HepG2 (cell line): ENCODE data around the gene EPHA4. TPM values are rescaled to one million over a fixed set of nuclear protein-coding genes. Genes with fewer than 3 reads are reported as not detected.

Experiments
- ATAC-seq: fragments of 200-7000 bp; cut with Tn5 transposase; 3 replicates; pipeline ENCODE4 v1.9.1; 2020; ENCODE audit warnings: mild to moderate bottlenecking, moderate library complexity
- BruUV-seq: library from RNA; stranded (reverse); fragments of 400-500 nt; replicated peaks from 2 replicates; lab custom pipeline; 2021; lab: Mats Ljungman, UMichigan
- CTCF ChIA-PET: fragments of 300-600 bp; formaldehyde crosslinking; extraction: SDS; loops from one replicate; lab custom pipeline; 2021; ENCODE audit warnings: low total read pairs, inconsistent platforms, low intra/inter-chr PET ratio; lab: Yijun Ruan, JAX
- POLR2A ChIA-PET: fragments of 350-600 bp; sonication (Branson Sonifier 250); formaldehyde crosslinking; loops from one replicate; lab custom pipeline; 2020; ENCODE audit warnings: antibody characterized with exemption, inconsistent platforms; lab: Yijun Ruan, JAX
- DNase-seq: peaks from one replicate; pipeline ENCODE4 v3.0.0-alpha.2; 2015; ENCODE audit warnings: low spot score
- FAIRE-seq: peaks from 3 replicates; lab custom pipeline; 2011; peaks lifted over from hg19 to GRCh38; lab: Jason Lieb, UNC
- H2AFZ ChIP-seq: one replicate; pipeline ENCODE4 v1.6.1; 2011; ENCODE audit warnings: low read length, inconsistent platforms
- H3K27ac ChIP-seq: fragments of 300-600 bp; 3 replicates; pipeline ENCODE4 v1.8.0; 2011; ENCODE audit warnings: mixed run types, mild to moderate bottlenecking, mixed read lengths, low read length, inconsistent platforms; ENCODE audit not compliant: insufficient read depth; ENCODE audit errors: extremely low read length
- H3K27me3 ChIP-seq, 2 experiments: fragments of 200-600 bp in 1 of 2; 2 replicates in 1 of 2; 3 replicates in 1 of 2; pipeline versions ENCODE4 v1.6.0 to v1.8.0; 2011; ENCODE audit warnings: low read length in 2 of 2, mild to moderate bottlenecking in 2 of 2, moderate library complexity in 2 of 2, inconsistent platforms in 1 of 2; ENCODE audit not compliant: insufficient read depth in 2 of 2, control insufficient read depth in 1 of 2
- H3K36me3 ChIP-seq, 2 experiments: fragments of 200-600 bp in 1 of 2; replicated peaks in 1 of 2; 2 replicates in 1 of 2; 3 replicates in 1 of 2; pipeline versions ENCODE4 v1.5.1 to v1.8.0; 2011; ENCODE audit warnings: low read length in 2 of 2, inconsistent platforms in 1 of 2; ENCODE audit not compliant: insufficient read depth in 2 of 2, control insufficient read depth in 1 of 2
- H3K4me1 ChIP-seq: 2 replicates; pipeline ENCODE4 v1.5.1; 2012; ENCODE audit warnings: low read length, inconsistent platforms; ENCODE audit not compliant: insufficient read depth
- H3K4me2 ChIP-seq: 2 replicates; pipeline ENCODE4 v1.6.0; 2011; ENCODE audit warnings: low read depth, low read length, inconsistent platforms
- H3K4me3 ChIP-seq, 3 experiments: fragments of 200-600 bp in 1 of 3; sonication (generic), shearing (Covaris generic) in 1 of 3; replicated peaks in 1 of 3; 2 replicates each; pipeline ENCODE4 v1.5.1; 2011 to 2016; ENCODE audit warnings: low read length in 3 of 3, inconsistent platforms in 2 of 3, low read depth in 2 of 3, mild to moderate bottlenecking in 2 of 3, control low read depth in 1 of 3, mixed read lengths in 1 of 3; ENCODE audit not compliant: insufficient read depth in 1 of 3
- H3K79me2 ChIP-seq: one replicate; pipeline ENCODE4 v1.6.1; 2011; ENCODE audit warnings: low read length, inconsistent platforms; ENCODE audit not compliant: insufficient read depth
- H3K9ac ChIP-seq: 2 replicates; pipeline ENCODE4 v1.6.0; 2011; ENCODE audit warnings: mild to moderate bottlenecking, low read depth, low read length, inconsistent platforms; ENCODE audit not compliant: insufficient read depth
- H3K9me3 ChIP-seq: 2 replicates; pipeline ENCODE4 v1.5.1; 2012; ENCODE audit warnings: mild to moderate bottlenecking, low read length
- H4K20me1 ChIP-seq: 2 replicates; pipeline ENCODE4 v1.6.0; 2011; ENCODE audit warnings: inconsistent platforms, mild to moderate bottlenecking, low read length, moderate library complexity; ENCODE audit not compliant: insufficient read depth
- ATF6 ChIP-seq: sonication (generic); formaldehyde crosslinking; conservative IDR thresholded peaks from 2 replicates; pipeline ENCODE4 v1.4.0; 2020; ENCODE audit warnings: missing genetic modification reagents
- GMEB1 ChIP-seq: sonication (generic); formaldehyde crosslinking; IDR thresholded peaks from 2 replicates; pipeline ENCODE4 v1.5.1; 2020; ENCODE audit warnings: missing genetic modification reagents, mild to moderate bottlenecking, borderline replicate concordance
- NFIC ChIP-seq: IDR thresholded peaks from 2 replicates; pipeline ENCODE4 v1.6.1; 2012; ENCODE audit warnings: mild to moderate bottlenecking, low read length, inconsistent platforms
- SKI ChIP-seq: fragments of 450-650 bp; IDR thresholded peaks from one replicate; pipeline ENCODE4 v1.6.1; 2018; ENCODE audit warnings: mild to moderate bottlenecking; ENCODE audit not compliant: partially characterized antibody
- WIZ ChIP-seq: sonication (generic); formaldehyde crosslinking; IDR thresholded peaks from 2 replicates; pipeline ENCODE4 v1.5.1; 2020; ENCODE audit warnings: mild to moderate bottlenecking, missing genetic modification reagents
- ZFP36L1 ChIP-seq: sonication (generic); formaldehyde crosslinking; IDR thresholded peaks from 2 replicates; pipeline ENCODE4 v1.8.0; 2022; ENCODE audit warnings: mild to moderate bottlenecking, missing genetic modification reagents, moderate library complexity
- ZNF547 ChIP-seq: sonication (generic); formaldehyde crosslinking; IDR thresholded peaks from 2 replicates; pipeline ENCODE4 v1.5.1; 2020; ENCODE audit warnings: mild to moderate bottlenecking, missing genetic modification reagents
- WGBS: methylation state at CpG from one replicate; pipeline ENCODE4 v1.1.6; 2017; ENCODE audit warnings: low lambda C conversion rate; 5-methylcytosine and 5-hydroxymethylcytosine counted together
- in situ Hi-C: cut with HindIII; loops from 2 replicates; pipeline ENCODE4 v1.10.0; 2017; ENCODE audit warnings: low pct_unique_long_range_greater_than_20kb; ENCODE audit not compliant: extremely low pct_ligation_motif_present
- intact Hi-C: fragments of 100-400 bp; cut with micrococcal nuclease; formaldehyde crosslinking; loops from one replicate; pipeline ENCODE4 v1.10.0; 2022; ENCODE audit not compliant: unreplicated experiment
- polyA plus RNA-seq, 8 experiments: library from polyadenylated mRNA; depleted of rRNA in 3 of 8; stranded (reverse) in 7 of 8; unstranded in 1 of 8; fragments of >200 nt; fragmentation: Illumina TruSeq in 4 of 8; extraction: Trizol in 4 of 8; gene quantifications; 2 replicates each; pipeline versions ENCODE4 v1.2.1 to v1.2.3, GENCODE V29; 2011 to 2016; ENCODE audit warnings: low read depth in 4 of 8, missing spikeins in 1 of 8, mixed read lengths in 1 of 8; ENCODE audit not compliant: insufficient read depth in 1 of 8
- total RNA-seq, 5 experiments: library from RNA; depleted of rRNA; stranded (reverse); fragments of >200 nt; fragmentation: Illumina TruSeq; extraction: Trizol; gene quantifications; 2 replicates each; pipeline ENCODE4 v1.2.3, GENCODE V29; 2016; ENCODE audit warnings: low read depth in 1 of 5
- TF ChIP-seq, protein P1 (sequence below): sonication (generic); formaldehyde crosslinking; IDR thresholded peaks from 2 replicates; pipeline ENCODE4 v1.5.0; 2020; ENCODE audit warnings: missing genetic modification reagents, mild to moderate bottlenecking, borderline replicate concordance
- TF ChIP-seq, protein P2 (sequence below), 2 experiments: sonication (generic) in 1 of 2; formaldehyde crosslinking in 1 of 2; IDR thresholded peaks; 2 replicates each; pipeline versions ENCODE4 v1.4.0 to v1.6.1; 2018 to 2020; ENCODE audit warnings: missing genetic modification reagents in 2 of 2, borderline replicate concordance in 1 of 2, low read depth in 1 of 2, mild to moderate bottlenecking in 1 of 2, missing biosample characterization in 1 of 2

The EPHA4 gene
- total and polyA plus RNA-seq, 2 of the 13 experiments (the other 11 are each of a cell fraction or from before 2014, with no cell fraction given): not detected

GRCh38 chr2:221504905-221505304 lies 67.2 kb downstream of the EPHA4 start:
- ATAC-seq: no peak
- no peaks in the 10 kb centered on the region for H3K36me3 ChIP-seq
- in situ Hi-C loops (no loop called here), intact Hi-C loops (no loop called here)
- no peak for TF ChIP-seq ATF6 (CRISPR knock-in tag)
- no peak for FAIRE-seq
- H3K9ac ChIP-seq: no peak overlapping the region
- no peak for DNase-seq
- H3K9me3 ChIP-seq: no peaks in the 10 kb centered on the region
- H3K4me2 ChIP-seq: no peak overlapping the region
- no TSS peak for BruUV-seq
- H3K27ac ChIP-seq: no peak overlapping the region
- H3K4me1 ChIP-seq: no peaks in the 10 kb centered on the region
- no peak overlapping the region for H2AFZ ChIP-seq
- H3K4me3 ChIP-seq: no peak overlapping the region
- WGBS: 77% methylated on average over 1 of the region's 1 CpG
- ChIA-PET CTCF (no interaction called here), POLR2A (no interaction called here)
- H4K20me1 ChIP-seq: no peaks in the 10 kb centered on the region
- H3K79me2 ChIP-seq: no peaks in the 10 kb centered on the region
- H3K27me3 ChIP-seq: no peaks in the 10 kb centered on the region

GRCh38 chr2:221503965-221504364 lies 68.1 kb downstream of the EPHA4 start:
- Histone ChIP-seq H4K20me1 (no peaks in the 10 kb centered on the region), H3K27ac (no peak overlapping the region), H3K79me2 (no peaks in the 10 kb centered on the region), H3K9ac (no peak overlapping the region), H3K4me2 (no peak overlapping the region), H3K4me3 (no peak overlapping the region), H3K36me3 (no peaks in the 10 kb centered on the region), H3K27me3 (no peaks in the 10 kb centered on the region), H2AFZ (no peak overlapping the region), H3K9me3 (no peaks in the 10 kb centered on the region), H3K4me1 (no peaks in the 10 kb centered on the region)
- in situ Hi-C loops (no loop called here), intact Hi-C loops (no loop called here)
- ChIA-PET POLR2A (no interaction called here), CTCF (no interaction called here)
- TF ChIP-seq GMEB1 (CRISPR knock-in tag) (no peak), NFIC (no peak), SKI (no peak), WIZ (CRISPR knock-in tag) (no peak), ZFP36L1 (CRISPR knock-in tag) (no peak), ZNF547 (no peak)
- TF ChIP-seq, protein P1, sequence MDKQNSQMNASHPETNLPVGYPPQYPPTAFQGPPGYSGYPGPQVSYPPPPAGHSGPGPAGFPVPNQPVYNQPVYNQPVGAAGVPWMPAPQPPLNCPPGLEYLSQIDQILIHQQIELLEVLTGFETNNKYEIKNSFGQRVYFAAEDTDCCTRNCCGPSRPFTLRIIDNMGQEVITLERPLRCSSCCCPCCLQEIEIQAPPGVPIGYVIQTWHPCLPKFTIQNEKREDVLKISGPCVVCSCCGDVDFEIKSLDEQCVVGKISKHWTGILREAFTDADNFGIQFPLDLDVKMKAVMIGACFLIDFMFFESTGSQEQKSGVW (CRISPR knock-in tag): no peak
- TF ChIP-seq, protein P2, sequence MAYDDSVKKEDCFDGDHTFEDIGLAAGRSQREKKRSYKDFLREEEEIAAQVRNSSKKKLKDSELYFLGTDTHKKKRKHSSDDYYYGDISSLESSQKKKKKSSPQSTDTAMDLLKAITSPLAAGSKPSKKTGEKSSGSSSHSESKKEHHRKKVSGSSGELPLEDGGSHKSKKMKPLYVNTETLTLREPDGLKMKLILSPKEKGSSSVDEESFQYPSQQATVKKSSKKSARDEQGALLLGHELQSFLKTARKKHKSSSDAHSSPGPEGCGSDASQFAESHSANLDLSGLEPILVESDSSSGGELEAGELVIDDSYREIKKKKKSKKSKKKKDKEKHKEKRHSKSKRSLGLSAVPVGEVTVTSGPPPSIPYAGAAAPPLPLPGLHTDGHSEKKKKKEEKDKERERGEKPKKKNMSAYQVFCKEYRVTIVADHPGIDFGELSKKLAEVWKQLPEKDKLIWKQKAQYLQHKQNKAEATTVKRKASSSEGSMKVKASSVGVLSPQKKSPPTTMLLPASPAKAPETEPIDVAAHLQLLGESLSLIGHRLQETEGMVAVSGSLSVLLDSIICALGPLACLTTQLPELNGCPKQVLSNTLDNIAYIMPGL (CRISPR knock-in tag; IDR thresholded peaks at IDR 0.05; ENCODE audit: borderline replicate concordance in 1 of 2, low read depth in 1 of 2): no peak
- FAIRE-seq (no peak), ATAC-seq (no peak), DNase-seq (no peak)
- BruUV-seq: no TSS peak
- 0% methylated on average over 2 of the region's 2 CpGs for WGBS
